Liver (tissue), 9 donors: Measurements from ENCODE around the gene GPR180. TPM values are rescaled to one million over a fixed set of nuclear protein-coding genes. Genes with fewer than 3 reads are reported as not detected.

ENCODE experiments used
- DNase-seq: peaks from one replicate; pipeline ENCODE4 v3.0.0-alpha.2; 2017; ENCODE audit warnings: low spot score
- H3K27ac ChIP-seq, 2 donors: one replicate each; pipeline ENCODE4 v1.7.0; 2013; ENCODE audit warnings: inconsistent platforms in 2 of 2, low read length in 2 of 2, control low read depth in 1 of 2, low read depth in 1 of 2, mild to moderate bottlenecking in 1 of 2
- H3K27me3 ChIP-seq, 4 donors: one replicate each; pipeline versions ENCODE4 v1.6.1 to v1.7.0; 2013; ENCODE audit warnings: low read length in 3 of 4, inconsistent platforms in 1 of 4, mild to moderate bottlenecking in 1 of 4, moderate library complexity in 1 of 4; ENCODE audit not compliant: control insufficient read depth in 4 of 4, insufficient read depth in 4 of 4
- H3K36me3 ChIP-seq, 4 donors: one replicate each; pipeline versions ENCODE4 v1.6.1 to v1.7.0; 2013; ENCODE audit warnings: low read length in 3 of 4, mild to moderate bottlenecking in 3 of 4, low read depth in 1 of 4, moderate library complexity in 1 of 4; ENCODE audit not compliant: control insufficient read depth in 4 of 4, insufficient read depth in 3 of 4
- H3K4me1 ChIP-seq, 4 donors: one replicate each; pipeline versions ENCODE4 v1.6.1 to v1.7.0; 2013; ENCODE audit warnings: low read length in 3 of 4, mild to moderate bottlenecking in 3 of 4, moderate library complexity in 1 of 4; ENCODE audit not compliant: control insufficient read depth in 4 of 4, insufficient read depth in 4 of 4
- H3K4me3 ChIP-seq, 3 donors: one replicate each; pipeline versions ENCODE4 v1.6.1 to v1.7.0; 2013; ENCODE audit warnings: low read length in 3 of 3, control low read depth in 1 of 3, low read depth in 1 of 3, mild to moderate bottlenecking in 1 of 3
- H3K9ac ChIP-seq, 2 donors: one replicate each; pipeline ENCODE4 v1.7.0; 2013; ENCODE audit warnings: low read length in 2 of 2, mild to moderate bottlenecking in 2 of 2, moderate library complexity in 2 of 2, control low read depth in 1 of 2, low read depth in 1 of 2
- H3K9me3 ChIP-seq, 4 donors: one replicate each; pipeline versions ENCODE4 v1.6.1 to v1.7.0; 2013; ENCODE audit warnings: low read length in 3 of 4; ENCODE audit not compliant: control insufficient read depth in 4 of 4
- EGR1 ChIP-seq, 2 donors: IDR thresholded peaks; 2 replicates each; pipeline ENCODE4 v1.6.1; 2016 to 2018; ENCODE audit warnings: antibody characterized with exemption in 2 of 2, low read depth in 2 of 2
- FOXA1 ChIP-seq: IDR thresholded peaks from 2 replicates; pipeline ENCODE4 v1.6.1; 2016; ENCODE audit warnings: antibody characterized with exemption
- FOXA2 ChIP-seq: IDR thresholded peaks from 2 replicates; pipeline ENCODE4 v1.6.1; 2016; ENCODE audit warnings: antibody characterized with exemption
- GABPA ChIP-seq, 2 donors: IDR thresholded peaks in 1 of 2; conservative IDR thresholded peaks in 1 of 2; 2 replicates each; pipeline ENCODE4 v1.6.1; 2016; ENCODE audit warnings: antibody characterized with exemption in 2 of 2, mild to moderate bottlenecking in 1 of 2, moderate library complexity in 1 of 2
- HNF4A ChIP-seq, 2 donors: conservative IDR thresholded peaks; 2 replicates each; pipeline ENCODE4 v1.6.1; 2016; ENCODE audit warnings: antibody characterized with exemption in 2 of 2, mild to moderate bottlenecking in 2 of 2
- HNF4G ChIP-seq: IDR thresholded peaks from 2 replicates; pipeline ENCODE4 v1.6.1; 2016; ENCODE audit warnings: antibody characterized with exemption
- JUND ChIP-seq, 2 donors: IDR thresholded peaks; 2 replicates each; pipeline ENCODE4 v1.6.1; 2016; ENCODE audit warnings: antibody characterized with exemption in 2 of 2
- NR2F2 ChIP-seq: IDR thresholded peaks from 2 replicates; pipeline ENCODE4 v1.6.1; 2016; ENCODE audit warnings: antibody characterized with exemption
- RAD21 ChIP-seq, 2 donors: IDR thresholded peaks; 2 replicates each; pipeline ENCODE4 v1.6.1; 2016; ENCODE audit warnings: antibody characterized with exemption in 2 of 2, mild to moderate bottlenecking in 2 of 2
- RXRA ChIP-seq, 2 donors: IDR thresholded peaks; 2 replicates each; pipeline ENCODE4 v1.6.1; 2017 to 2018; ENCODE audit warnings: antibody characterized with exemption in 2 of 2, mild to moderate bottlenecking in 1 of 2
- SP1 ChIP-seq: IDR thresholded peaks from 2 replicates; pipeline ENCODE4 v1.6.1; 2018; ENCODE audit warnings: antibody characterized with exemption, mild to moderate bottlenecking
- YY1 ChIP-seq: IDR thresholded peaks from 2 replicates; pipeline ENCODE4 v1.6.1; 2016; ENCODE audit warnings: antibody characterized with exemption, mild to moderate bottlenecking
- WGBS: extraction: QIAGEN DNeasy Blood & Tissue Kit; methylation state at CpG from one replicate; pipeline ENCODE4 v1.1.7; 2013; 5-methylcytosine and 5-hydroxymethylcytosine counted together
- polyA plus RNA-seq, 2 donors: library from polyadenylated mRNA; stranded (reverse) in 1 of 2; unstranded in 1 of 2; fragments of 200-250 nt in 1 of 2; fragments of >200 nt in 1 of 2; fragmentation: Nextera tagmentation in 1 of 2; extraction: Ambion mirVana in 1 of 2; gene quantifications; one replicate each; pipeline versions ENCODE4 v1.2.1 to v1.2.3, GENCODE V29; 2013 to 2015
- total RNA-seq, 2 donors: library from RNA; depleted of rRNA; stranded (reverse); fragments of >200 nt; gene quantifications; one replicate each; pipeline ENCODE4 v1.2.3, GENCODE V29; 2014
- TF ChIP-seq, protein P1 (sequence below): IDR thresholded peaks from 2 replicates; pipeline ENCODE4 v1.6.1; 2016; ENCODE audit warnings: antibody characterized with exemption
- TF ChIP-seq, protein P2 (sequence below): fragments of 150-350 bp; IDR thresholded peaks from 2 replicates; pipeline ENCODE4 v1.5.1; 2017; ENCODE audit warnings: improper control_type of control experiment, low read depth, low read length; ENCODE audit not compliant: missing input control
- TF ChIP-seq, protein P3 (sequence below): IDR thresholded peaks from 2 replicates; pipeline ENCODE4 v1.6.1; 2016; ENCODE audit warnings: antibody characterized with exemption, mild to moderate bottlenecking
- TF ChIP-seq, protein P4 (sequence below): IDR thresholded peaks from 2 replicates; pipeline ENCODE4 v1.6.1; 2016; ENCODE audit warnings: antibody characterized with exemption
- TF ChIP-seq, protein P5 (sequence below): IDR thresholded peaks from 2 replicates; pipeline ENCODE4 v1.6.1; 2016; ENCODE audit warnings: antibody characterized with exemption
- donor health status: healthy.
- donor health status: healthy.
- donor health status: healthy.
- donor health status: healthy.
- donor health status: healthy.

Gene GPR180
- total and polyA plus RNA-seq, 4 donors = 2.1 to 8.3 (median 2.8) TPM

DNA sequence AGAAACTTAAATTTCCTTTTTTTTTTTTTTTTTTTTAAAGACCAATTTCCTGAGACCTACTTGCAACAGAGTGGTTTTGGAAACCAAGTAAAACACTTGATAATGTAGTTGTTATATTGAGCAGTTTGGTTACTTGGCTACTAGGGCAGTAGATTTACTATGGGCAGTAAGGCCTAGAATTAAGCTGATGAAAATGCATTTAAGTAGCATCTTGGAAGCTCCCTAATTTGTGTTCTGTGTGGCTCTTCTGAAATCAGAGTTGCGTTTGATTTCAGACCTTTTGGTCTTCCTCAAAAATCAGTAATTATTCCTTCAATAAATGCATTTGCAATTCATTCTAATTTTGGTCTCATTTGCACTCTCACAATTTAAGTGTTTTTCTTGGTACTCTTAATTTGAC, 810 bp downstream of the GPR180 start:
- Histone ChIP-seq H3K4me1 (peaks cover 4 to 33% (median 15%) of the 10 kb centered on the region in 4 donors), H3K27me3 (no peaks in the 10 kb centered on the region), H3K4me3 (peak overlapping the region; percentile 94 to 95 (median 95)), H3K9ac (peak overlapping the region; percentile 83 to 86), H3K27ac (peak overlapping the region; percentile 76 to 96), H3K9me3 (no peaks in the 10 kb centered on the region), H3K36me3 (peaks cover 0 to 8% (median 0%) of the 10 kb centered on the region in 4 donors)
- 76% methylated on average over 1 of the region's 1 CpG for WGBS
- no peak for DNase-seq
- TF ChIP-seq SP1 = no peak
- TF ChIP-seq, protein P1, sequence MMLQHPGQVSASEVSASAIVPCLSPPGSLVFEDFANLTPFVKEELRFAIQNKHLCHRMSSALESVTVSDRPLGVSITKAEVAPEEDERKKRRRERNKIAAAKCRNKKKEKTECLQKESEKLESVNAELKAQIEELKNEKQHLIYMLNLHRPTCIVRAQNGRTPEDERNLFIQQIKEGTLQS = no peak
- no peak for TF ChIP-seq RXRA (IDR thresholded peaks at IDR 0.05)
- TF ChIP-seq, protein P2, sequence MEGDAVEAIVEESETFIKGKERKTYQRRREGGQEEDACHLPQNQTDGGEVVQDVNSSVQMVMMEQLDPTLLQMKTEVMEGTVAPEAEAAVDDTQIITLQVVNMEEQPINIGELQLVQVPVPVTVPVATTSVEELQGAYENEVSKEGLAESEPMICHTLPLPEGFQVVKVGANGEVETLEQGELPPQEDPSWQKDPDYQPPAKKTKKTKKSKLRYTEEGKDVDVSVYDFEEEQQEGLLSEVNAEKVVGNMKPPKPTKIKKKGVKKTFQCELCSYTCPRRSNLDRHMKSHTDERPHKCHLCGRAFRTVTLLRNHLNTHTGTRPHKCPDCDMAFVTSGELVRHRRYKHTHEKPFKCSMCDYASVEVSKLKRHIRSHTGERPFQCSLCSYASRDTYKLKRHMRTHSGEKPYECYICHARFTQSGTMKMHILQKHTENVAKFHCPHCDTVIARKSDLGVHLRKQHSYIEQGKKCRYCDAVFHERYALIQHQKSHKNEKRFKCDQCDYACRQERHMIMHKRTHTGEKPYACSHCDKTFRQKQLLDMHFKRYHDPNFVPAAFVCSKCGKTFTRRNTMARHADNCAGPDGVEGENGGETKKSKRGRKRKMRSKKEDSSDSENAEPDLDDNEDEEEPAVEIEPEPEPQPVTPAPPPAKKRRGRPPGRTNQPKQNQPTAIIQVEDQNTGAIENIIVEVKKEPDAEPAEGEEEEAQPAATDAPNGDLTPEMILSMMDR = no peak
- TF ChIP-seq, protein P3, sequence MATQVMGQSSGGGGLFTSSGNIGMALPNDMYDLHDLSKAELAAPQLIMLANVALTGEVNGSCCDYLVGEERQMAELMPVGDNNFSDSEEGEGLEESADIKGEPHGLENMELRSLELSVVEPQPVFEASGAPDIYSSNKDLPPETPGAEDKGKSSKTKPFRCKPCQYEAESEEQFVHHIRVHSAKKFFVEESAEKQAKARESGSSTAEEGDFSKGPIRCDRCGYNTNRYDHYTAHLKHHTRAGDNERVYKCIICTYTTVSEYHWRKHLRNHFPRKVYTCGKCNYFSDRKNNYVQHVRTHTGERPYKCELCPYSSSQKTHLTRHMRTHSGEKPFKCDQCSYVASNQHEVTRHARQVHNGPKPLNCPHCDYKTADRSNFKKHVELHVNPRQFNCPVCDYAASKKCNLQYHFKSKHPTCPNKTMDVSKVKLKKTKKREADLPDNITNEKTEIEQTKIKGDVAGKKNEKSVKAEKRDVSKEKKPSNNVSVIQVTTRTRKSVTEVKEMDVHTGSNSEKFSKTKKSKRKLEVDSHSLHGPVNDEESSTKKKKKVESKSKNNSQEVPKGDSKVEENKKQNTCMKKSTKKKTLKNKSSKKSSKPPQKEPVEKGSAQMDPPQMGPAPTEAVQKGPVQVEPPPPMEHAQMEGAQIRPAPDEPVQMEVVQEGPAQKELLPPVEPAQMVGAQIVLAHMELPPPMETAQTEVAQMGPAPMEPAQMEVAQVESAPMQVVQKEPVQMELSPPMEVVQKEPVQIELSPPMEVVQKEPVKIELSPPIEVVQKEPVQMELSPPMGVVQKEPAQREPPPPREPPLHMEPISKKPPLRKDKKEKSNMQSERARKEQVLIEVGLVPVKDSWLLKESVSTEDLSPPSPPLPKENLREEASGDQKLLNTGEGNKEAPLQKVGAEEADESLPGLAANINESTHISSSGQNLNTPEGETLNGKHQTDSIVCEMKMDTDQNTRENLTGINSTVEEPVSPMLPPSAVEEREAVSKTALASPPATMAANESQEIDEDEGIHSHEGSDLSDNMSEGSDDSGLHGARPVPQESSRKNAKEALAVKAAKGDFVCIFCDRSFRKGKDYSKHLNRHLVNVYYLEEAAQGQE = no peak
- TF ChIP-seq EGR1 (IDR thresholded peaks at IDR 0.05; ENCODE audit: low read depth in 2 of 2) = no peak
- TF ChIP-seq FOXA1 = no peak
- no peak for TF ChIP-seq FOXA2
- TF ChIP-seq HNF4G = no peak
- no peak for TF ChIP-seq JUND (IDR thresholded peaks at IDR 0.05)
- TF ChIP-seq YY1 = no peak
- no peak for TF ChIP-seq GABPA (IDR thresholded peaks at IDR 0.05 in 1 of 2, conservative IDR thresholded peaks at IDR 0.05 in 1 of 2)
- no peak for TF ChIP-seq HNF4A (conservative IDR thresholded peaks at IDR 0.05)
- TF ChIP-seq, protein P4, sequence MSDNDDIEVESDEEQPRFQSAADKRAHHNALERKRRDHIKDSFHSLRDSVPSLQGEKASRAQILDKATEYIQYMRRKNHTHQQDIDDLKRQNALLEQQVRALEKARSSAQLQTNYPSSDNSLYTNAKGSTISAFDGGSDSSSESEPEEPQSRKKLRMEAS = no peak
- TF ChIP-seq, protein P5, sequence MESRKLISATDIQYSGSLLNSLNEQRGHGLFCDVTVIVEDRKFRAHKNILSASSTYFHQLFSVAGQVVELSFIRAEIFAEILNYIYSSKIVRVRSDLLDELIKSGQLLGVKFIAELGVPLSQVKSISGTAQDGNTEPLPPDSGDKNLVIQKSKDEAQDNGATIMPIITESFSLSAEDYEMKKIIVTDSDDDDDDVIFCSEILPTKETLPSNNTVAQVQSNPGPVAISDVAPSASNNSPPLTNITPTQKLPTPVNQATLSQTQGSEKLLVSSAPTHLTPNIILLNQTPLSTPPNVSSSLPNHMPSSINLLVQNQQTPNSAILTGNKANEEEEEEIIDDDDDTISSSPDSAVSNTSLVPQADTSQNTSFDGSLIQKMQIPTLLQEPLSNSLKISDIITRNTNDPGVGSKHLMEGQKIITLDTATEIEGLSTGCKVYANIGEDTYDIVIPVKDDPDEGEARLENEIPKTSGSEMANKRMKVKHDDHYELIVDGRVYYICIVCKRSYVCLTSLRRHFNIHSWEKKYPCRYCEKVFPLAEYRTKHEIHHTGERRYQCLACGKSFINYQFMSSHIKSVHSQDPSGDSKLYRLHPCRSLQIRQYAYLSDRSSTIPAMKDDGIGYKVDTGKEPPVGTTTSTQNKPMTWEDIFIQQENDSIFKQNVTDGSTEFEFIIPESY = no peak
- TF ChIP-seq RAD21 (IDR thresholded peaks at IDR 0.05) = no peak
- no peak for TF ChIP-seq NR2F2

DNA sequence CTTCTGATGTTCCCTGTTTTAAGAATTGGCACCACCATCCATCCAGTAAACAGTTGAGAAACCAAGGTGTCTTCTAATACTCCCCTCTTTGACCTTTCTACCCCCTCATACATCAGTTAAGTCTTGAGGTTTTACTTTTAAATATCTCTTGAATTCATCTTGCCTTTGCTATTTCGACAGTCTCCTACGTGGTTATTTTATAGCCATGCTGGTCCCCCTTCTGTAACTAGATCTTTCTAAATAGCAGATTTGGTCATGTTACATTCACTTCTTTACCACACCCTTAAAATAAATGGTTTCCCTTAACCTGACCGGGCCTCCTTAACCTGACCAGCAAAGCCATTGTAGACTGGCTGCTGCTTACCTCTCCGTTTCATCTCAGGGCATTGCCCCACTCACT, 5.4 kb downstream of the GPR180 start:
- Histone ChIP-seq H3K36me3 (peaks cover 0 to 10% (median 1%) of the 10 kb centered on the region in 4 donors), H3K4me3 (no peak overlapping the region), H3K27ac (no peak overlapping the region), H3K27me3 (no peaks in the 10 kb centered on the region), H3K4me1 (peaks cover 1 to 29% (median 9%) of the 10 kb centered on the region in 4 donors), H3K9ac (no peak overlapping the region), H3K9me3 (no peaks in the 10 kb centered on the region)
- DNase-seq = no peak
- TF ChIP-seq RXRA (IDR thresholded peaks at IDR 0.05) (no peak), HNF4A (conservative IDR thresholded peaks at IDR 0.05) (no peak), SP1 (no peak), YY1 (no peak), FOXA2 (no peak), JUND (IDR thresholded peaks at IDR 0.05) (no peak)
- TF ChIP-seq, protein P4 = no peak
- TF ChIP-seq, protein P5 = no peak
- 95% methylated on average over 4 of the region's 4 CpGs for WGBS
